H9 (cell line): Measurements from ENCODE around the gene SLC5A1. TPM values are rescaled to one million over a fixed set of nuclear protein-coding genes. Genes with fewer than 3 reads are reported as not detected.

Experiments
- DNase-seq: peaks from one replicate; pipeline ENCODE4 v3.0.0-alpha.2; 2017
- H2AFZ ChIP-seq: one replicate; pipeline ENCODE4 v1.6.1; 2013; ENCODE audit warnings: mild to moderate bottlenecking, low read length, control low read depth, moderate library complexity
- H2AK5ac ChIP-seq: 2 replicates; pipeline ENCODE4 v1.6.1; 2013; ENCODE audit warnings: low read length, control low read depth, mixed read lengths; ENCODE audit not compliant: insufficient read length
- H2BK120ac ChIP-seq: one replicate; pipeline ENCODE4 v1.6.1; 2013; ENCODE audit warnings: low read depth, mild to moderate bottlenecking, low read length, control low read depth, inconsistent platforms; ENCODE audit not compliant: poor library complexity, severe bottlenecking
- H2BK12ac ChIP-seq: 2 replicates; pipeline ENCODE4 v1.6.1; 2013; ENCODE audit warnings: low read length, control low read depth, mixed read lengths, low read depth; ENCODE audit not compliant: insufficient read length
- H2BK15ac ChIP-seq: 2 replicates; pipeline ENCODE4 v1.6.1; 2013; ENCODE audit warnings: low read depth, low read length, control low read depth
- H2BK20ac ChIP-seq: one replicate; pipeline ENCODE4 v1.6.1; 2013; ENCODE audit warnings: low read depth, mild to moderate bottlenecking, low read length, control low read depth, inconsistent platforms; ENCODE audit not compliant: poor library complexity, severe bottlenecking
- H2BK5ac ChIP-seq: 2 replicates; pipeline ENCODE4 v1.6.1; 2013; ENCODE audit warnings: low read length, control low read depth, mixed read lengths; ENCODE audit not compliant: insufficient read length
- H3K14ac ChIP-seq: 2 replicates; pipeline ENCODE4 v1.6.1; 2013; ENCODE audit warnings: low read length, control low read depth; ENCODE audit not compliant: insufficient read depth
- H3K18ac ChIP-seq: 2 replicates; pipeline ENCODE4 v1.6.1; 2013; ENCODE audit warnings: low read depth, mild to moderate bottlenecking, mixed read lengths, low read length, control low read depth; ENCODE audit not compliant: insufficient read length
- H3K23ac ChIP-seq: 2 replicates; pipeline ENCODE4 v1.6.1; 2013; ENCODE audit warnings: low read length, control low read depth, mixed read lengths, low read depth; ENCODE audit not compliant: insufficient read length
- H3K23me2 ChIP-seq: 2 replicates; pipeline ENCODE4 v1.6.1; 2013; ENCODE audit warnings: low read depth, mild to moderate bottlenecking, mixed read lengths, low read length, control low read depth; ENCODE audit not compliant: insufficient read length, poor library complexity, severe bottlenecking
- H3K27ac ChIP-seq: 2 replicates; pipeline ENCODE4 v1.5.1; 2013; ENCODE audit warnings: low read length, control low read depth, mixed read lengths, low read depth; ENCODE audit not compliant: insufficient read length
- H3K27me3 ChIP-seq: 2 replicates; pipeline ENCODE4 v1.6.1; 2013; ENCODE audit warnings: low read length, control low read depth, inconsistent platforms; ENCODE audit not compliant: insufficient read depth
- H3K4ac ChIP-seq: 2 replicates; pipeline ENCODE4 v1.6.1; 2013; ENCODE audit warnings: low read depth, mild to moderate bottlenecking, control low read depth, inconsistent platforms, low read length, moderate library complexity
- H3K4me1 ChIP-seq: 2 replicates; pipeline ENCODE4 v1.6.1; 2013; ENCODE audit warnings: low read length, control low read depth, inconsistent platforms; ENCODE audit not compliant: insufficient read depth
- H3K4me2 ChIP-seq: 2 replicates; pipeline ENCODE4 v1.6.1; 2013; ENCODE audit warnings: low read length, control low read depth, mixed read lengths; ENCODE audit not compliant: insufficient read length, insufficient read depth
- H3K56ac ChIP-seq: 2 replicates; pipeline ENCODE4 v1.6.1; 2013; ENCODE audit warnings: low read depth, mild to moderate bottlenecking, mixed read lengths, low read length, control low read depth; ENCODE audit not compliant: insufficient read length
- H3K79me1 ChIP-seq: 2 replicates; pipeline ENCODE4 v1.6.1; 2013; ENCODE audit warnings: low read depth, mild to moderate bottlenecking, moderate library complexity, low read length, control low read depth, inconsistent platforms; ENCODE audit not compliant: insufficient read depth, poor library complexity, severe bottlenecking
- H3K79me2 ChIP-seq: 2 replicates; pipeline ENCODE4 v1.6.1; 2013; ENCODE audit warnings: low read length, control low read depth, inconsistent platforms; ENCODE audit not compliant: insufficient read depth
- H3K9ac ChIP-seq: 2 replicates; pipeline ENCODE4 v1.6.1; 2013; ENCODE audit warnings: low read length, control low read depth, mixed read lengths; ENCODE audit not compliant: insufficient read length; ENCODE audit errors: extremely low read depth
- H3K9me3 ChIP-seq: one replicate; pipeline ENCODE4 v1.6.1; 2013; ENCODE audit warnings: low read depth, low read length, inconsistent platforms; ENCODE audit not compliant: control insufficient read depth
- H3T11ph ChIP-seq: one replicate; pipeline ENCODE4 v1.6.1; 2013; ENCODE audit warnings: mild to moderate bottlenecking, low read length, control low read depth, inconsistent platforms
- H4K20me1 ChIP-seq: one replicate; pipeline ENCODE4 v1.6.1; 2013; ENCODE audit not compliant: control insufficient read depth, insufficient read length, insufficient read depth
- H4K5ac ChIP-seq: 2 replicates; pipeline ENCODE4 v1.6.1; 2013; ENCODE audit warnings: low read depth, mild to moderate bottlenecking, mixed read lengths, low read length, control low read depth; ENCODE audit not compliant: insufficient read length
- H4K8ac ChIP-seq: replicated peaks from 2 replicates; pipeline ENCODE4 v1.6.1; 2013; ENCODE audit warnings: low read length, control low read depth, mixed read lengths, low read depth; ENCODE audit not compliant: insufficient read length
- H4K91ac ChIP-seq: 2 replicates; pipeline ENCODE4 v1.6.1; 2013; ENCODE audit warnings: low read depth, mild to moderate bottlenecking, moderate library complexity, mixed read lengths, low read length, control low read depth; ENCODE audit not compliant: insufficient read length
- H3K27ac Mint-ChIP-seq, 3 experiments: 2 replicates in 2 of 3; 3 replicates in 1 of 3; pipeline ENCODE4 v1.8.0; 2020 to 2021; ENCODE audit warnings: mixed read lengths in 3 of 3, mild to moderate bottlenecking in 1 of 3, moderate library complexity in 1 of 3
- H3K27me3 Mint-ChIP-seq: 2 replicates; pipeline ENCODE4 v1.8.0; 2021; ENCODE audit warnings: low read depth, mild to moderate bottlenecking, moderate library complexity, mixed read lengths
- H3K36me3 Mint-ChIP-seq, 3 experiments: 2 replicates in 2 of 3; 3 replicates in 1 of 3; pipeline ENCODE4 v1.8.0; 2020 to 2021; ENCODE audit warnings: low read depth in 3 of 3, mixed read lengths in 3 of 3; ENCODE audit not compliant: insufficient read depth in 1 of 3
- H3K4me1 Mint-ChIP-seq, 2 experiments: 2 replicates each; pipeline ENCODE4 v1.8.0; 2020; ENCODE audit warnings: mixed read lengths in 2 of 2
- H3K4me3 Mint-ChIP-seq, 2 experiments: 2 replicates in 1 of 2; 3 replicates in 1 of 2; pipeline ENCODE4 v1.8.0; 2020 to 2021; ENCODE audit warnings: mild to moderate bottlenecking in 2 of 2, mixed read lengths in 2 of 2, moderate library complexity in 1 of 2
- H3K9me3 Mint-ChIP-seq, 2 experiments: 2 replicates in 1 of 2; 3 replicates in 1 of 2; pipeline ENCODE4 v1.8.0; 2020; ENCODE audit warnings: mild to moderate bottlenecking in 2 of 2, mixed read lengths in 2 of 2, moderate library complexity in 1 of 2
- WGBS: extraction: QIAGEN DNeasy Blood & Tissue Kit; methylation state at CpG from one replicate; pipeline ENCODE4 v1.1.7; 2013; ENCODE audit warnings: missing lambda C conversion rate, low lambda C conversion rate, mixed read lengths; ENCODE audit not compliant: insufficient read length; ENCODE audit errors: extremely low coverage; 5-methylcytosine and 5-hydroxymethylcytosine counted together
- total RNA-seq: library from RNA; stranded (reverse); gene quantifications from 2 replicates; pipeline ENCODE4 v1.2.1, GENCODE V29; 2021
- TF ChIP-seq, protein P1 (sequence below): fragments of 200-600 bp; sonication (generic); conservative IDR thresholded peaks from 3 replicates; pipeline ENCODE4 v1.8.0; 2021; ENCODE audit warnings: antibody characterized with exemption, mild to moderate bottlenecking

The SLC5A1 gene
- total RNA-seq, 1 experiment from 2014 or later: not detected

DNA sequence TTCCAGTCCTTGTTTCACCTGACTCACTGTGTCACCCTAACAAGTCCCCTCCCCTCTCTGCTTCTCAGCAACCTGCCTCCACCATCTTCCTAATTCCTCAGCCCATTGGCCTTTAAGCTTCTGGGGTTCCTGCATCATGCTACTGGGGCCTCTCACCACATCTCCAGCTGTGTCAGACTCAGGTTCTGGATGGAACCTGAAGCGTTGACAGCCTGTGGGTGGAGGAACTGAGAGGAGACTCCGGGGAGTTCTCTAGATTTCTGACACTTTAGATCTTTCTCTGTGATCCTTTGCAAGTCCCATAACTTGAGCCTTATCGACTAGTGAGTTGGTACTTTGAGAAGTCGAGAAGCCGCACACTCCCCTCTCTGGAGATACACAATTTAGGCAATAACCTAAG lies 11.6 kb upstream of the SLC5A1 start:
- no peaks in the 10 kb centered on the region for H3K79me2 ChIP-seq
- H3K27me3 ChIP-seq: no peaks in the 10 kb centered on the region
- H4K5ac ChIP-seq: no peak overlapping the region
- no peak overlapping the region for H3K27ac Mint-ChIP-seq
- H2AFZ ChIP-seq: no peak overlapping the region
- H2BK120ac ChIP-seq: no peak overlapping the region
- peaks cover 48% of the 10 kb centered on the region for H3K27me3 Mint-ChIP-seq
- H4K20me1 ChIP-seq: no peaks in the 10 kb centered on the region
- H3K27ac ChIP-seq: no peak overlapping the region
- H3K9me3 Mint-ChIP-seq: no peaks in the 10 kb centered on the region
- no peaks in the 10 kb centered on the region for H3K4me1 Mint-ChIP-seq
- H3K14ac ChIP-seq: no peak overlapping the region
- H3K4me3 Mint-ChIP-seq: no peak overlapping the region
- no peak overlapping the region for H2AK5ac ChIP-seq
- no peak overlapping the region for H2BK15ac ChIP-seq
- H3K4ac ChIP-seq: no peak overlapping the region
- no peak overlapping the region for H3K18ac ChIP-seq
- no peak overlapping the region for H3K9ac ChIP-seq
- no peak overlapping the region for H3K4me2 ChIP-seq
- DNase-seq: no peak
- no CpG with 5 or more reads among the region's 5 CpGs for WGBS
- H3K23ac ChIP-seq: no peak overlapping the region
- H3K4me1 ChIP-seq: no peaks in the 10 kb centered on the region
- H3K36me3 Mint-ChIP-seq: no peaks in the 10 kb centered on the region
- TF ChIP-seq, protein P1, sequence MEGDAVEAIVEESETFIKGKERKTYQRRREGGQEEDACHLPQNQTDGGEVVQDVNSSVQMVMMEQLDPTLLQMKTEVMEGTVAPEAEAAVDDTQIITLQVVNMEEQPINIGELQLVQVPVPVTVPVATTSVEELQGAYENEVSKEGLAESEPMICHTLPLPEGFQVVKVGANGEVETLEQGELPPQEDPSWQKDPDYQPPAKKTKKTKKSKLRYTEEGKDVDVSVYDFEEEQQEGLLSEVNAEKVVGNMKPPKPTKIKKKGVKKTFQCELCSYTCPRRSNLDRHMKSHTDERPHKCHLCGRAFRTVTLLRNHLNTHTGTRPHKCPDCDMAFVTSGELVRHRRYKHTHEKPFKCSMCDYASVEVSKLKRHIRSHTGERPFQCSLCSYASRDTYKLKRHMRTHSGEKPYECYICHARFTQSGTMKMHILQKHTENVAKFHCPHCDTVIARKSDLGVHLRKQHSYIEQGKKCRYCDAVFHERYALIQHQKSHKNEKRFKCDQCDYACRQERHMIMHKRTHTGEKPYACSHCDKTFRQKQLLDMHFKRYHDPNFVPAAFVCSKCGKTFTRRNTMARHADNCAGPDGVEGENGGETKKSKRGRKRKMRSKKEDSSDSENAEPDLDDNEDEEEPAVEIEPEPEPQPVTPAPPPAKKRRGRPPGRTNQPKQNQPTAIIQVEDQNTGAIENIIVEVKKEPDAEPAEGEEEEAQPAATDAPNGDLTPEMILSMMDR: no peak
- H3K9me3 ChIP-seq: no peaks in the 10 kb centered on the region
- H2BK20ac ChIP-seq: no peak overlapping the region
- no peaks in the 10 kb centered on the region for H3K23me2 ChIP-seq
- no peak overlapping the region for H4K8ac ChIP-seq
- no peak overlapping the region for H3T11ph ChIP-seq
- H3K56ac ChIP-seq: no peak overlapping the region
- no peak overlapping the region for H2BK5ac ChIP-seq
- no peak overlapping the region for H2BK12ac ChIP-seq
- no peak overlapping the region for H4K91ac ChIP-seq
- H3K79me1 ChIP-seq: no peaks in the 10 kb centered on the region
